ENCODE measurements around the gene VAC14.

DNA sequence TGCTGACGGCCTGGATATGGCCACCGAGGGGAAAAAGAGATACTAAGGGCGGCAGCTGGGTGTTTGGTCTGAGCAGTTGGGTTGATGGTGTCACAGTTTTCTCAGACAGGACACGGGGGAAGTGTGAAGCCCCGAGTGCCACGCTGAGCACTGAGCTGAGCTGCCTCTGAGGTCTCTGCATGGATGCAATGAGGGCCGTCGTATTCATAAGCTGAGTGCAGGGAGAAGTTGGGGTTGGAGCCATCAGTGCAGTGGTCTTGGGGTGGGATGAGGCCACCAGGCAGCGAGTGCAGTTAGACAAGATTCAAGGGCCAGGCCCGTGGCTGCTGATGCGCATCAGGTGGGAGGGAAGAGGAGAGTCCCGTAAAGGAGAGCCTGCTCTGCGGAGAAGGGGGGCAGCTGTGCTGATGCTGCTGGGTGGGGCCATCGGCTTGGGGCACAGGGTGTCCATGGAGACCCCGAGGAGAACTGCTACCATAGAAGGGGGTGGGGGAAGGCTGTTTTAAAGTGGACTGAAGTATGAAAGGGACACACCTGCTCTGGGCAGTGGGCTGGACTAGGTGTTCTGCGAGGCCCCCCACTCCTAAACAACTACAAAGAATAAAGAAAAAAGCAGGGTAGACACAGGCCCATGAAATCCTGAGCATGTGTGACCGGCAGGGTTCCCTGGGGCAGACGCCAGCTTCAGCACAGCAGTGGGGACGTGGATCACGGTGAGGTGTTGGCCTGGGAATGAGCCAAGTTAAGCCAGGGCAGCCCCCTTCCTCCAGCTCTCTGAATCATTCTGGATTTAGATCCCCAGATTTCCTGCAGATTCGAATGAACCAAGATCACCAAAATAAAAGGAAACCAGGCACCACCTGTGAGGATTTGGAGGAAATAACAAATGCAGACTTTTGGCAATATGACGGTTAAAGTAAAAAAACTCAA is 134.9 kb downstream of the VAC14 start:
- no peak for TF ChIP-seq TCF12 (IDR thresholded peaks at IDR 0.05)
- TF ChIP-seq POLR2AphosphoS5 (IDR thresholded peaks at IDR 0.05; ENCODE audit: low read depth, low read length) = no peak
- TF ChIP-seq, protein P1, sequence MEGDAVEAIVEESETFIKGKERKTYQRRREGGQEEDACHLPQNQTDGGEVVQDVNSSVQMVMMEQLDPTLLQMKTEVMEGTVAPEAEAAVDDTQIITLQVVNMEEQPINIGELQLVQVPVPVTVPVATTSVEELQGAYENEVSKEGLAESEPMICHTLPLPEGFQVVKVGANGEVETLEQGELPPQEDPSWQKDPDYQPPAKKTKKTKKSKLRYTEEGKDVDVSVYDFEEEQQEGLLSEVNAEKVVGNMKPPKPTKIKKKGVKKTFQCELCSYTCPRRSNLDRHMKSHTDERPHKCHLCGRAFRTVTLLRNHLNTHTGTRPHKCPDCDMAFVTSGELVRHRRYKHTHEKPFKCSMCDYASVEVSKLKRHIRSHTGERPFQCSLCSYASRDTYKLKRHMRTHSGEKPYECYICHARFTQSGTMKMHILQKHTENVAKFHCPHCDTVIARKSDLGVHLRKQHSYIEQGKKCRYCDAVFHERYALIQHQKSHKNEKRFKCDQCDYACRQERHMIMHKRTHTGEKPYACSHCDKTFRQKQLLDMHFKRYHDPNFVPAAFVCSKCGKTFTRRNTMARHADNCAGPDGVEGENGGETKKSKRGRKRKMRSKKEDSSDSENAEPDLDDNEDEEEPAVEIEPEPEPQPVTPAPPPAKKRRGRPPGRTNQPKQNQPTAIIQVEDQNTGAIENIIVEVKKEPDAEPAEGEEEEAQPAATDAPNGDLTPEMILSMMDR (IDR thresholded peaks at IDR 0.05) = no peak
- no peak for TF ChIP-seq TAF1 (IDR thresholded peaks at IDR 0.05; ENCODE audit: borderline replicate concordance, low read depth, low read length)
- no peak for TF ChIP-seq JUND (IDR thresholded peaks at IDR 0.05)
- TF ChIP-seq RAD21 (IDR thresholded peaks at IDR 0.05; ENCODE audit: low read length) = no peak
- no peak for TF ChIP-seq SMC3 (IDR thresholded peaks at IDR 0.05; ENCODE audit: low read depth, low read length)
- no peak for TF ChIP-seq RXRA (IDR thresholded peaks at IDR 0.05; ENCODE audit: borderline replicate concordance, low read depth)
- no peak for TF ChIP-seq FOXM1 (IDR thresholded peaks at IDR 0.05; ENCODE audit: low read depth)
- TF ChIP-seq EP300 (IDR thresholded peaks at IDR 0.05; ENCODE audit: borderline replicate concordance in 1 of 2, low read depth in 1 of 2, low read length in 1 of 2) = no peak

Measured in SK-N-SH (cell line).